Measurements from ENCODE around the gene IL9R. TPM values are rescaled to one million over a fixed set of nuclear protein-coding genes. Genes with fewer than 3 reads are reported as not detected.

IL9R gene
- total RNA-seq, 1 experiment from 2014 or later, result not detected

GRCh38 chrX:155959018-155959587 lies 38.4 kb upstream of the IL9R start:
- no peaks in the 10 kb centered on the region for H3K36me3 ChIP-seq (ENCODE audit: low read depth, low read length)
- no peaks in the 10 kb centered on the region for H3K79me2 ChIP-seq (ENCODE audit: low read length)
- no peak for ATAC-seq
- H2AFZ ChIP-seq (ENCODE audit: low read length), result no peak overlapping the region
- intact Hi-C loops (cut with micrococcal nuclease), result no loop called here
- no peak overlapping the region for H3K4me2 ChIP-seq (ENCODE audit: low read length)
- H3F3A ChIP-seq (ENCODE audit: low read length, unreplicated experiment), result no peaks in the 10 kb centered on the region
- TF ChIP-seq EZH2 (IDR thresholded peaks at IDR 0.05; ENCODE audit: low read length, unreplicated experiment), result no peak
- no peak overlapping the region for H3K27ac ChIP-seq (ENCODE audit: low read length)
- no peaks in the 10 kb centered on the region for H3K9me3 ChIP-seq (ENCODE audit: low read length)
- no peaks in the 10 kb centered on the region for H3K9me2 ChIP-seq (replicated peaks; ENCODE audit: low read length)
- H3K27me3 ChIP-seq (ENCODE audit: low read length), result no peaks in the 10 kb centered on the region
- H3K4me3 ChIP-seq (ENCODE audit: low read length), result no peak overlapping the region
- H3K4me1 ChIP-seq (ENCODE audit: insufficient read depth, low read length), result no peaks in the 10 kb centered on the region
- ChIA-PET POLR2A (ENCODE audit: unreplicated experiment) (no interaction called here), CTCF (no interaction called here)
- no peak overlapping the region for H3K9ac ChIP-seq (ENCODE audit: low read length)
- no TSS peak for BruUV-seq (replicated peaks)
- H4K20me1 ChIP-seq (ENCODE audit: low read length), result no peaks in the 10 kb centered on the region
- no peak for DNase-seq

- TF ChIP-seq EZH2 (IDR thresholded peaks at IDR 0.05; ENCODE audit: low read length, unreplicated experiment) (no peak), CTCF (conservative IDR thresholded peaks at IDR 0.05; ENCODE audit: low read depth, low read length) (no peak), EZH2phosphoT487 (IDR thresholded peaks at IDR 0.05; ENCODE audit: borderline replicate concordance, low read length) (no peak)
- H3F3A ChIP-seq (ENCODE audit: low read length, unreplicated experiment), result no peaks in the 10 kb centered on the region
- no peaks in the 10 kb centered on the region for H3K36me3 ChIP-seq (ENCODE audit: low read depth, low read length)
- H2AFZ ChIP-seq (ENCODE audit: low read length), result no peak overlapping the region
- DNase-seq (no peak), ATAC-seq (no peak)
- no peaks in the 10 kb centered on the region for H4K20me1 ChIP-seq (ENCODE audit: low read length)
- BruUV-seq (replicated peaks), result no TSS peak
- no peaks in the 10 kb centered on the region for H3K4me1 ChIP-seq (ENCODE audit: insufficient read depth, low read length)
- H3K9me3 ChIP-seq (ENCODE audit: low read length), result no peaks in the 10 kb centered on the region
- H3K27ac ChIP-seq (ENCODE audit: low read length), result no peak overlapping the region
- no peak overlapping the region for H3K9ac ChIP-seq (ENCODE audit: low read length)
- no peaks in the 10 kb centered on the region for H3K79me2 ChIP-seq (ENCODE audit: low read length)
- ChIA-PET POLR2A (ENCODE audit: unreplicated experiment) (no interaction called here), CTCF (no interaction called here)
- H3K4me2 ChIP-seq (ENCODE audit: low read length), result no peak overlapping the region
- no peaks in the 10 kb centered on the region for H3K27me3 ChIP-seq (ENCODE audit: low read length)
- intact Hi-C loops (cut with micrococcal nuclease), result no loop called here
- no peak overlapping the region for H3K4me3 ChIP-seq (ENCODE audit: low read length)
- H3K9me2 ChIP-seq (replicated peaks; ENCODE audit: low read length), result no peaks in the 10 kb centered on the region
Measured at GRCh38 chrX:155962906-155963305, 34.6 kb upstream of the IL9R start.

- Histone ChIP-seq H4K20me1 (ENCODE audit: low read length) (no peaks in the 10 kb centered on the region), H3K9ac (ENCODE audit: low read length) (no peak overlapping the region), H3K9me2 (replicated peaks; ENCODE audit: low read length) (no peaks in the 10 kb centered on the region), H3K9me3 (ENCODE audit: low read length) (no peaks in the 10 kb centered on the region), H3K4me3 (ENCODE audit: low read length) (no peak overlapping the region), H3K4me2 (ENCODE audit: low read length) (no peak overlapping the region), H2AFZ (ENCODE audit: low read length) (no peak overlapping the region), H3K79me2 (ENCODE audit: low read length) (no peaks in the 10 kb centered on the region), H3F3A (ENCODE audit: low read length, unreplicated experiment) (no peaks in the 10 kb centered on the region), H3K4me1 (ENCODE audit: insufficient read depth, low read length) (no peaks in the 10 kb centered on the region), H3K27ac (ENCODE audit: low read length) (no peak overlapping the region), H3K27me3 (ENCODE audit: low read length) (no peaks in the 10 kb centered on the region), H3K36me3 (ENCODE audit: low read depth, low read length) (no peaks in the 10 kb centered on the region)
- POLR2A ChIA-PET (ENCODE audit: unreplicated experiment), result no interaction called here
- ATAC-seq (peak; percentile 84), DNase-seq (peak; percentile 59)
- CTCF ChIA-PET, result no interaction called here
- TF ChIP-seq CTCF (conservative IDR thresholded peaks at IDR 0.05; ENCODE audit: low read depth, low read length), result peak; percentile 83
- TF ChIP-seq EZH2phosphoT487 (IDR thresholded peaks at IDR 0.05; ENCODE audit: borderline replicate concordance, low read length), result no peak
- intact Hi-C loops (cut with micrococcal nuclease), result no loop called here
- no TSS peak for BruUV-seq (replicated peaks)
Measured at GRCh38 chrX:155966876-155967275, 30.6 kb upstream of the IL9R start.

Measured in PC-3 (cell line).